H1 (cell line): Measurements from ENCODE around the gene HOXA10. TPM values are rescaled to one million over a fixed set of nuclear protein-coding genes. Genes with fewer than 3 reads are reported as not detected.

Source experiments
- CHD7 ChIP-seq: fragments of 300-600 bp; sonication (generic); IDR thresholded peaks from 2 replicates; pipeline ENCODE4 v1.7.1; 2012; ENCODE audit warnings: low read length, moderate library complexity, mild to moderate bottlenecking, inconsistent platforms; ENCODE audit not compliant: insufficient replicate concordance
- CTCF ChIP-seq, 3 experiments: IDR thresholded peaks; 1 replicate in 2 of 3; 2 replicates in 1 of 3; pipeline versions ENCODE4 v1.5.1 to v1.6.1; 2011; ENCODE audit warnings: low read length in 3 of 3, mild to moderate bottlenecking in 3 of 3, inconsistent platforms in 2 of 3, low read depth in 1 of 3, moderate library complexity in 1 of 3; ENCODE audit not compliant: insufficient read depth in 1 of 3; ENCODE audit errors: control extremely low read depth in 1 of 3
- GTF2F1 ChIP-seq: IDR thresholded peaks from 2 replicates; pipeline ENCODE4 v1.6.1; 2012; ENCODE audit warnings: low read depth, low read length, improper control_type of control experiment, borderline replicate concordance
- KDM1A ChIP-seq: fragments of 200-600, 300-600 bp; sonication (generic); IDR thresholded peaks from 2 replicates; pipeline ENCODE4 v1.7.1; 2016; ENCODE audit warnings: mild to moderate bottlenecking, low read length, borderline replicate concordance
- KDM5A ChIP-seq: fragments of 200-600 bp; IDR thresholded peaks from 2 replicates; pipeline ENCODE4 v1.7.1; 2012; ENCODE audit warnings: mild to moderate bottlenecking, low read length, inconsistent platforms, mixed read lengths
- NRF1 ChIP-seq: IDR thresholded peaks from 2 replicates; pipeline ENCODE4 v1.6.1; 2011; ENCODE audit warnings: mild to moderate bottlenecking, low read depth, low read length, improper control_type of control experiment
- SUZ12 ChIP-seq: fragments of 200-600 bp; sonication (generic); IDR thresholded peaks from 2 replicates; pipeline ENCODE4 v1.6.1; 2012; ENCODE audit warnings: mild to moderate bottlenecking, inconsistent platforms, low read length, moderate library complexity, mixed read lengths
- polyA plus RNA-seq, 7 experiments: library from polyadenylated mRNA; depleted of rRNA in 3 of 7; stranded (reverse) in 5 of 7; unstranded in 2 of 7; fragments of >200 nt in 5 of 7; fragments of 200-250 nt in 2 of 7; gene quantifications; 1 replicate in 5 of 7; 2 replicates in 1 of 7; 4 replicates in 1 of 7; pipeline versions ENCODE4 v1.2.1 to v1.2.3, GENCODE V29; 2011 to 2013; ENCODE audit warnings: missing spikeins in 2 of 7, mixed read lengths in 2 of 7
- total RNA-seq: library from RNA; stranded (reverse); fragmentation: NEBNext Ultra II Directional; extraction: Animal tissue kit (Norgen Biotek cat#: 25700); gene quantifications from 2 replicates; pipeline ENCODE4 v1.2.1, GENCODE V29; 2021

HOXA10 gene
- total and polyA plus RNA-seq, 2 of the 8 experiments (the other 6 are each of a cell fraction or from before 2014, with no cell fraction given) = not detected

GRCh38 chr7:27213433-27214238, 39.5 kb upstream of the HOXA10 start (continued):
- TF ChIP-seq CHD7 (no peak), CTCF (IDR thresholded peaks at IDR 0.05; ENCODE audit: control extremely low read depth in 1 of 3, insufficient read depth in 1 of 3, low read depth in 1 of 3, low read length in 3 of 3) (no peak), KDM1A (no peak), SUZ12 (peak; percentile 94), KDM5A (no peak), GTF2F1 (no peak), NRF1 (no peak)
